GM12864 (cell line): ENCODE data around the gene RNF145.

Experiments used
- DNase-seq: peaks from one replicate; pipeline ENCODE4 v3.0.0-alpha.2; 2011; ENCODE audit warnings: low read depth
- H3K4me3 ChIP-seq: 2 replicates; pipeline ENCODE4 v1.5.1; 2011; ENCODE audit warnings: mild to moderate bottlenecking, low read depth, low read length, control low read depth
- TF ChIP-seq, protein P1 (sequence below): IDR thresholded peaks from 2 replicates; pipeline ENCODE4 v1.5.1; 2011; ENCODE audit warnings: low read depth, mild to moderate bottlenecking, moderate library complexity, low read length, control low read depth, inconsistent platforms; ENCODE audit errors: missing control alignments

Gene RNF145

DNA sequence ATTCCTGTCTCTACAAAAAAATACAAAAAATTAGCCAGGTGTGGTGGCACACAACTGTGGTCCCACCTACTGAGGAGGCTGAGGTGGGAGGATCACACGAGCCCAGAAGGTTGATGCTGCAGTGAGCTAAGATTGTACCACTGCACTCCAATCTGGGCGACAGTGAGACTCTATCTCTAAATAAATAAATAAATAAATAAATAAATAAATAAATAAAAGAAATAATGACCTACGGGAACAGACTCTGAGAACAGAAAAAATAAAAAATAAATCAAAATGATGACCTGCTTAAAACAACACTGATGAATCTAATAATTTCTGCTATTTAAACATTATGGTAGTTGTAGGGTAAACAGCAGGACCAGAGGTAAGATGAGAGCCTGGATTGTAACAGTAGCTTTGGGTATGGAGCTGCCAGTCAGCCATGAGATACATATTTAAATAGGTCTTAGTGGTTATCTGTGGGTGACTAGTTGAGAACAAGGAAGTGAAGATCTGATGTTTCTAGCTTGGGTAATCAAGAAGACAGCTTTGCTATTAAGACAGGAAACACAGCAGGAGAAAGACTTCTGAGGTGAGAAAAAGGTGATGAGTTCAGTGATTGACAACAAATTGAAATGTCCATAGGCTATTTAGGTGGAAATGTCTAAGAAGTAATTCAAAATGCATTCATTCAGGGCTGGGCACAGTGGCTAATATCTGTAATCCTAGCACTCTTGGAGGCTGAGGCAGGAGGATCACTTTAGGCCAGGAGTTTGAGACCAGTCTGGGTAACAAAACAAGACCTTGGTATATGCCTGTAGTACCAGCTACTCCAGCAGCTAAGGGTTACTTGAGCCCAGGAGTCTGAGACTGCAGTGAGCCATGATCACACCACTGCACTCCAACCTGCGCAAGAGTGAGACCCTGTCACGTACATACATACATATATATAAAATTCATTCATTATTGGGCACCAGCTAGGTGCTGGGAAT, 11.0 kb downstream of the RNF145 start:
- no peak overlapping the region for H3K4me3 ChIP-seq
- peak; percentile 59 for DNase-seq
- TF ChIP-seq, protein P1, sequence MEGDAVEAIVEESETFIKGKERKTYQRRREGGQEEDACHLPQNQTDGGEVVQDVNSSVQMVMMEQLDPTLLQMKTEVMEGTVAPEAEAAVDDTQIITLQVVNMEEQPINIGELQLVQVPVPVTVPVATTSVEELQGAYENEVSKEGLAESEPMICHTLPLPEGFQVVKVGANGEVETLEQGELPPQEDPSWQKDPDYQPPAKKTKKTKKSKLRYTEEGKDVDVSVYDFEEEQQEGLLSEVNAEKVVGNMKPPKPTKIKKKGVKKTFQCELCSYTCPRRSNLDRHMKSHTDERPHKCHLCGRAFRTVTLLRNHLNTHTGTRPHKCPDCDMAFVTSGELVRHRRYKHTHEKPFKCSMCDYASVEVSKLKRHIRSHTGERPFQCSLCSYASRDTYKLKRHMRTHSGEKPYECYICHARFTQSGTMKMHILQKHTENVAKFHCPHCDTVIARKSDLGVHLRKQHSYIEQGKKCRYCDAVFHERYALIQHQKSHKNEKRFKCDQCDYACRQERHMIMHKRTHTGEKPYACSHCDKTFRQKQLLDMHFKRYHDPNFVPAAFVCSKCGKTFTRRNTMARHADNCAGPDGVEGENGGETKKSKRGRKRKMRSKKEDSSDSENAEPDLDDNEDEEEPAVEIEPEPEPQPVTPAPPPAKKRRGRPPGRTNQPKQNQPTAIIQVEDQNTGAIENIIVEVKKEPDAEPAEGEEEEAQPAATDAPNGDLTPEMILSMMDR: no peak

DNA sequence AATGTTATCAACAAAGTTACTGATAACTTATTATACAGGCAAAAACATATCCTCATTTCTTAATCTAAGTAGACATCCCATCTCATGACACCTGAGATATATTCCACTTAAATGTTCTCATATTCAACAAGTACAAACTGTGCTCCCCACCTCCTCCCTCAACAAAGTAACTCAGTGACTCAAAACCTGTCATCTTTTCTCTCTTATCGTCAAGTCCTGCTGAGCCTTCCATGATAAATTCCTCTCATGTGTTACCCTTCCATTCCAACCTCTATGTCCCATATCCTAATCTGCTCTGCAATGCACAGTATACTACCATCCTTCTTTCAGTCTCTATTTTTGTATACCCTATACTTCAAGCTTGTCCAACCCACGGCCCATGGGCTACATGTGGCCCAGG, 13.6 kb downstream of the RNF145 start:
- TF ChIP-seq, protein P1: no peak
- H3K4me3 ChIP-seq: no peak overlapping the region
- no peak for DNase-seq

DNA sequence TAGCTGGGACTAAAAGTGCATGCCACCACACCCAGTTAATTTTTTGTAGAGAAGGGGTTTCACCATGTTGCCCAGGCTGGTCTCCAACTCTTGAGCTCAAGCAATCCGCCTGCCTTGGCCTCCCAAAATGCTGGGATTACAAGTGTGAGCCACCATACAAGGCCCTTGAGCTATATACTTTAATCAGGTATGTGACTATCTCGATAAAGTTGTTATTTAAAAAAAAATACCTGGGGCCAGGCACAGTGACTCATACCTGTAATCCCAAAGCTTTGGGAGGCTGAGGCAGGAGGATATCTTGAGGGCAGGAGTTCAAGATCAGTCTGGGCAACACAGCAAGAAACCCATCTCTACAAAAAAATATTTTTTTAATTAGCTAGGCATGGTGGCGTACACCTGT, 19.2 kb downstream of the RNF145 start:
- no peak overlapping the region for H3K4me3 ChIP-seq
- DNase-seq: no peak
- TF ChIP-seq, protein P1: no peak

DNA sequence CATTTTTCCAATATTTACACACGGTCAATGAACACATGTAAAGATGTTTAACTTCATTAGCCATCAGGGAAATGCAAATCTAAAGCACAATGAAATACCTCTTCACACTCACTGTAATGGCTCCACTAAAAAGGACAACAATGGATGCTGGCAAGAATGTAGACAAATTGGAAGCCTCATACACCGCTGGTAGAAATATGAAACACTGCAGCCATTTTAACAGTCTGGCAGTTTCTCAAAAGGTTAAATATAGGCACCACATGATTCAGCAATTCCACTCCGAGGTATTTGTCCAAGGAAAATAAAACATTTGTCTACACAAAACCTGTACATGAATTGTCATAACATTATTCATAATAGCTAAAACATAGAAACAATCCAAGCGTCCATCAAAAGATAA, 20.0 kb downstream of the RNF145 start:
- no peak for DNase-seq
- H3K4me3 ChIP-seq: no peak overlapping the region
- TF ChIP-seq, protein P1: no peak

DNA sequence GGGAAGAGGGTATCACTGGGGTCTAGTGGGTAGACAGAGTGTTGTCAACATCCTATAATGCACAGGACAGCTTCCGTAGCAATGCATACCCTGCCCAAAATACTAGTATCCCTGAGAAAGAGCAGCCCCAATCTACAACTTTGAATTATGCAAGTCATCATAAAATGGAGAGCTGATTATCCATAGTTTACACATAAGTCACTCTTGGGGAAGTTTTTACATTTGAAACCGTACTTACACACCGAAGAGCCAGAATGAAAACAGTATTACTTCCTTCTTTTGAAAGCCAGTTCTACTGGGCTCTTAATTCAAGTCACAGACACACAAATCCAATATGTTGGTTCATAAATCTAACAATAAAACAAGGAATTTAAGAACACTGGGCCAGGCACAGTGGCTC, 21.6 kb downstream of the RNF145 start:
- H3K4me3 ChIP-seq: no peak overlapping the region
- TF ChIP-seq, protein P1: no peak
- DNase-seq: no peak

DNA sequence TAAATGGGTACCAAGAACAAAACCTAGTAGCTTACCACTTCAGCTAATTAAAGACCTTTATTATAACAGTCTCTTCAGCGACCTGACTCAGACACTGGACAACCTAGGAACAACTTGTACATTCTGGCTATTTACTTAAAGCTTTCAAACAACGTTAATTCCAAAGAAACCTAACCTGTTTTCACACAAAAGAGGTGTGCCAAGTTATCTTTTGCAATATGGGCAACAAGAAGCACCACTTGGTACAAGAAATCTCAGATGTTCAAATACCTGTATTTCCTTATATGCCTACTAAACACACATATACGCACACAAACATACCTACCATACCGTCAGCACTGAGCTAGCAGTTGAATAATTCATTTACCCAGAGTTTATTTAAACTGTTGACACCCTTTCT, 23.0 kb downstream of the RNF145 start:
- DNase-seq: no peak
- TF ChIP-seq, protein P1: no peak
- H3K4me3 ChIP-seq: no peak overlapping the region

DNA sequence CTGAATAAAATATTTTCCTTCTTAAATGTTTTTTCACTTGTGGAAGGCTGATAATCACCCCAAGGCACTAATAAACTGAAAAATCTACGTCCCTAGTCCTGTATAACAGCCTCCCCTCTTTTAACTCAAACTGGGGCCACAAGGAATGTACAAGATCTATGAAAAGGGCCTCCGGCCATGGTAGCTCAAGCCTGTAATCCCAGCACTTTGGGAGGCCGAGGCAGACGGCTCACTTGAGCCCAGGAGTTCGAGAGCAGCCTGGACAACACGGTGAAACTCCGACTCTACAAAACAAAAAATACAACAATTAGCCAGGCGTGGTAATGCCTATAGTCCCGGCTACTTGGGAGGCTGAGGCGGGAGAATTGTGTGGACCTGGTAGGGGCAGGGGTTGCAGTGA, 23.6 kb downstream of the RNF145 start:
- TF ChIP-seq, protein P1: no peak
- DNase-seq: no peak
- H3K4me3 ChIP-seq: no peak overlapping the region
